ENCODE data around the gene AGBL5.
A peak's percentile ranks its signal among the peaks of the same experiment; 100 is the strongest.
"Not testable (repeated sequence)": the region's sequence is repeated elsewhere in the genome, so short reads cannot be mapped to it uniquely, and the experiment has no call there.

Gene AGBL5

DNA sequence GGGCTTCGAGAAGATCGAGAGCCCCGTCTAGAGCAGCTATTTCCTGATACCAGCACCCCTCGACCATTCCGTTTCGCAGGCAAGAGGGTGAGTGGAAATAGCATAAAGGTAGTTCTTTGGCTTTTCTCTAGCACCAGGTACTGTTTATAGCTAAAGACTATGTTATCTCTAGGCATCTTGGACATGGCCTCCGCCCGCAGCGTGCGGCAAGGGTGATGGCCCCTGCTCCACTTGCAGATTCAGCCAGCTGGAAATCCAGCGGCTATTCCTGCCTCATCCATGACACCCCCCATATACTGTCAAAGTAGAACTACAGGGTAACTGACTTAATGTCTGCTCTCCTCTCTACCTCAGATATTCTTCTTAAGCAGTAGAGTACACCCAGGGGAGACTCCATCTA lies 3.3 kb downstream of the AGBL5 start:
- DNase-seq: no peak

DNA sequence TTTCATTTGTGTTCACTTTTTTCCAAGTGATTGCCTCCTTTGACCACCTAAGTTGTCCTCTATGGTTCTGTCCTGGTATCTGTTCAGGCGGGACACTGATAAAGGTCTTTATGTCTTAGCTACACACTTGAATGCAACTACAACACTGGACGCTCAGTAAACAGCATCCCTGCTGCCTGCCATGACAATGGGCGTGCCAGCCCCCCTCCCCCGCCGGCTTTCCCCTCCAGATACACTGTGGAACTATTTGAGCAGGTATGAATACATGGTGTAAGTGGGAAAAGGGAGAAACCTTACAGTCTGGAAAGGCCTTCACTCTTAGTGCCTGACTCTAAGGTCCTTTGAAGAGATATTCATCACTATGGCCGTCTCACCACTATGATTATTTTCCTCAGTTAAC lies 5.7 kb downstream of the AGBL5 start:
- DNase-seq: no peak

DNA sequence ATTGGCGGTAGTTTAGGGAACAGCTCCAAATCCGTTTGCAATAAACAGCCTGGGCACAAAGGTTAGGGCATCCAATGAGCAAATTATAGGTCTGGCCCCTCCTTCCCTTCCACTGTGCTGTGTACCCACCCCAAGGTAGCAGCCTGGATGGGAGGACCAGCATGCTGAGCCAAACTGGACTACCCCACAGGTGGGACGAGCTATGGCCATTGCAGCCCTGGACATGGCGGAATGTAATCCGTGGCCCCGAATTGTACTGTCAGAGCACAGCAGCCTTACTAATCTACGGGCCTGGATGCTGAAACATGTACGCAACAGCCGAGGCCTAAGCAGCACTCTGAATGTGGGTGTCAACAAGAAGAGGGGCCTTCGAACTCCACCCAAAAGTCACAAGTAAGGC lies 6.7 kb downstream of the AGBL5 start:
- no peak for DNase-seq

DNA sequence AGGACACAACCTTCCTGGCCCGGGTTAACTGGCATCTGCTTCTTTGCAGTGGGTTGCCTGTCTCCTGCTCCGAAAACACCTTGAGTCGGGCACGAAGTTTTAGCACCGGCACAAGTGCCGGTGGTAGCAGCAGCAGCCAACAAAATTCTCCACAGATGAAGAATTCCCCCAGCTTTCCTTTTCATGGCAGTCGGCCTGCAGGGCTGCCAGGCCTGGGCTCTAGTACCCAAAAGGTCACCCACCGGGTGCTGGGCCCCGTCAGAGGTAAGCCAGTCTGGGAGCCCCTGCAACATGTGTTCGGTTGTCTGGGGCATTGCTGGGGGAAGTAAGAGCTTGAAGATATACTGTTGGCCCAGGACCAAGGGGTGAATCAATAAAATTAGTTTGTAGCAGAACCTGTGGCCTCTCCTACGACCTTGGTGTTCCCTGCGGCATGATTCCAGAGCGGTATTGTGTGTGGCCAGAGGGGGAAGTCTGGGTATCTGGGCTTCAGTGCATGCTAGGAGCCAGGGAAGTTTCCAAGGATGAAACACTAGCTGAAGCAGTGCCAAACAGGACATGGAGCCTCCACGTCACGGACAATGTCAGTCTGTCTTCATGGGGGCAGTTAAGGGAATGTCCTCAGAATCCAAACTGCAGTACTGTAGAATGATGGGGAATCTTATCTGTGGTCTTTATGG lies 7.8 kb downstream of the AGBL5 start:
- DNase-seq: no peak

DNA sequence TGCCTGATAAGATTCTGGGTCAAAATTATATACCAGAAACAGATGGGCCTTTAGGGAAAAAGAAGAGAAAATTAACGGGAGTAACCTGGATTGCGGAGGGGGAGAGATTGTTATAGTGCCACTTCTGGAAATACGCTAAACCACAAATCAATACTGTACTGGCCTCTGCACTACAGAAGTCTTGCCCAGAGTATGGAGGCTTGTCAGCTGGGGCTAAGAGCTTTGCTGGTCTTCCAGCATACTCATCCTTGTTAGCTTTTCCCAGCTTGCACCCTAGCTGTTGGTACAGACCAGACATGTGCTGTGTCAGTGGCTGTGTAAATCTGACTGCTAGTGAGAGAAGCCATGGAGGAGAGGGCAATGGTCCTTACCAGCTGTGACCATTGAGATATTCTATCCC lies 8.9 kb downstream of the AGBL5 start:
- DNase-seq: no peak

DNA sequence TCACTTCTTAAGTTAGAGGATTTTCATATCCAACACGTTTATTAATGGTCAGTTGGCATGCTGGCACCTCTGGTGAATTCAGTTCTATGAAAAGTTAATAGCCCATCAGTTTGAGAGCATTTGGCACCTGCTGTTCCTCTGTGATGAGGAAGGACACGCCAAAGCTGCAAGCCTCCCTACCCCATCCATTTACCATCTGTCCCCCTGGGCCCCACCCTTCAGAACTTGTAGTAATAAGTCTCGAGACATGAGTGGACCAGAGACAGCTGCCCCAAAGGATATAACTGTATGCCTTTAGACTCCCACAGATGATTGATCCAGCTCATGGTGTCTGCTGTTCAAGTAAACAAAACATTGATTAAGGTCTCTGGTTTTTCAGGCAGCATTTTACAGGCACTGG lies 13.7 kb downstream of the AGBL5 start:
- no peak for DNase-seq

DNA sequence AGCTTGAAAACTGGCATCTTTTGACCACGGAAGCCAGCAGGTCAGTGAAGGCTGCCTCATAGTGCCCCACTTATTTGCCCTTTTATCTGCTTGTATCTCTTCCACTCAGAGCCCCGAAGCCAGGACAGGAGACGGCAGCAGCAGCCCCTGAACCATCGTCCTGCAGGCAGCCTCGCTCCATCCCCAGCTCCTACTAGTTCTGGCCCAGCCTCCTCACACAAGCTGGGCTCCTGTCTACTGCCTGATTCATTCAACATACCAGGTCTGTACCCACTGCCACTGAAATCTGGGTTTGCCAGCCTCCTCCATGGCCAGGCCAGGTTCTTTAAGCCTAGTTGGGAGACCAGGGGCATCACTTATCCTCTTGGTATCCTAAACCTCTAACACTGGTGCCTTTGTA lies 15.9 kb downstream of the AGBL5 start:
- DNase-seq: no peak

DNA sequence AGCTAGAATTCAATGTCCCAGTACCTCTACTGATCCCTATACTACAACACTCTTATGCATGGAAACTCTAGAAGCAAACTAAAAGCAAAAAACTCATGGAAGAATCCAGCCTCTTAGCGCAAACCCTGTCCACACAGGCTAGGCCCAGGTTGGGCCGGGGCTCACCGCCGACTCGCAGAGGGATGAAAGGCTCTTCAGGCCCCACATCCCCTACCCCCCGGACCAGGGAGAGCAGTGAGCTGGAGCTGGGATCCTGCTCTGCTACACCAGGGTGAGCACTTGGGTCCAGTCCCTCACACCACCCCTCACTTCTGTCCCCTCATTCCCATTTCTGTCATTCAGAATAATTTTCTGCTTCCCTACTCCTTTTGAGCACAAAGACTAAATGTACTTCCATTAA lies 18.0 kb downstream of the AGBL5 start:
- no peak for DNase-seq

DNA sequence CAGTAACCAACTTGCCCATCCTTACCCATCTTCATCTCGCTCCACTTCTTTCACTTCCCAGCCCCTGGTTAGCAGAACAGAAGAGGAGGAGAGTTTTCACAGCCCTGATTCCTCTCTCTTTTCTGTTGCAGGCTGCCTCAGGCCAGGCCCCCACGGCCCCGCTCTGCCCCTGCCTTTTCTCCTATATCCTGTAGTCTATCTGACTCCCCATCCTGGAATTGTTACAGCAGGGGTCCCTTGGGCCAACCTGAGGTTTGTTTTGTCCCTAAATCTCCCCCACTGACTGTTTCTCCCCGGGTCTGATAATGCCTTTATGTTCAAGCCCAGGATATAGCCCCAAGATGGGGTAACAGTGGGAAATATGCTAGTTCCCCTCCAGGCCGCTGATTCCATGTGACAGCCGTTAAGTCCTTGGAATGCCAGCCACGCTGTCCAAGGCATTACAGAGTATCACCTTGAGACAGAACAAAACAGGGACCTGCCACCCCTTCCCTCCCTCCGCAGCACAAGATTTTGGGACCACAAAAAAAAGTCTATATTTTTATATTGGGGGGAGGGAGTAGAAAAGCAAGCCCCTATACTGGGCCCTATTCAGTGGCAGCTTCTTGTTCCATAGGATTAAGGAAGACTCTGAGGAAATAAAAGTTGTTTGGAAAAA lies 18.6 kb downstream of the AGBL5 start:
- DNase-seq: no peak

DNA sequence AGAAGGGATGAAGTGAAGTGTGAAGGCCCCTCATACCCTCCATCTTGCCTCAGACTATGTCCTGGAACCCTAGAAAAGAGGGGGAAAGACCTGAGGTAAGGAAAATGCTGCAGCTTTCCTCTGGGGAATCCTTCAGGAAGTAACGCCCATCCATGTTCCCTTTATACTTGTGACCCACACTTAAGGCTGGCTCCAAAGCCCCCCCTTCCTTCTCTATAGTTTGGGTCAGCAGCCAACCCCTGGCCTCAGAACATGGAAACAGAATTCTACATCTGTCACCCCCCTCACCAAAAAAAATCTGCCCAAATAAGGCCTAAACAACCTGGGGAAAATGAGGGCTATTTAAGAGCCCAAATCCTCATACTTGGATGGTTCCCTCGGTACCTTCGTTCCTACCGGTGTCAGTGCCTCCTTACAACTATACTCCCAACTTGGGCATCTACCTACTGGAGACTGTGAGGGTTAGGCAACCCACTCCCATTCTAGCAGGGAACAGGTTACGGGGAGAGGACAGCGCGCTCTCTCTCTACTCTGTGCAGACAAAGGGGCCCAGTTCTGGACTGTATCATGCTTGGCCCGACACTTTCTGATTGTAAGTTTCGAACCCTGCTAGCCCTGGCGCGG lies 19.3 kb downstream of the AGBL5 start:
- DNase-seq: no peak

DNA sequence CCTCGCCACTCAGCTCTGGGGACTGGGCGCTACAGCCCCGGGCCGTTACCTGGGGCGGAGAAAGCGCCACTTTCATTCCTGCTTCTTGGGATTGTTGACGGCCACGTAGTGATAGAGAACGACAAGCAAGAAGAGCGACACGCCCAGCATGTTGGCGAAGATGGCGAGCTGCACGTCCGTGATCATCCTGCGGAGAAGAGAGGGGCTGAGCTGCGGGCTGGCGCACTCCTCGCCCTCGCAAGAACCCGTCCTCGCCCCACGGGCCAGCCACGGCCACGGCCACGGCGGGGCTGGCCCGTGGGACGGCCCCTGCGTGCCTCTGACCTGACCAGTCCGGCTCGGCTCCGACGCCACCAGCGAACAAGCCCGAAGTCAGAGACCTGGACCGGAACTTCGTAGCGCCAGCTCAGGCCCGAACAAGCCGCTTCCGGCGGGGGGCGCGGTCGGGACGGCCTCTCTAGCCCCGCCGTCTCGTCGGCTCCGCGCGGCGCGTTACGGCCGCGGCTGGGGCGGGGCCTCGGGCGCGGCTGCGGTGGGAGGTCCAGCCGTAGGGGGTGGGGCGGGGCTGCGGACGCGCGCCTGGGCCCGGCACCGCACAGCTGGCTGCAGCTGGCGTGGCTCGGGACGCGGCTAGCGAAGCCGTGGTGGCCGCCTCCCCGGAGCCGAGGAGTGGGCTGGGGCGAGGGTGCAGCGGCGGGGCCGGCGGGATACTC lies 20.0 kb downstream of the AGBL5 start, which contains the start of gene OST4:
OST4 (minus strand) TSS at position 378 of the 713 bp plus-strand sequence.
- peak; percentile 88 to 94 for DNase-seq

DNA sequence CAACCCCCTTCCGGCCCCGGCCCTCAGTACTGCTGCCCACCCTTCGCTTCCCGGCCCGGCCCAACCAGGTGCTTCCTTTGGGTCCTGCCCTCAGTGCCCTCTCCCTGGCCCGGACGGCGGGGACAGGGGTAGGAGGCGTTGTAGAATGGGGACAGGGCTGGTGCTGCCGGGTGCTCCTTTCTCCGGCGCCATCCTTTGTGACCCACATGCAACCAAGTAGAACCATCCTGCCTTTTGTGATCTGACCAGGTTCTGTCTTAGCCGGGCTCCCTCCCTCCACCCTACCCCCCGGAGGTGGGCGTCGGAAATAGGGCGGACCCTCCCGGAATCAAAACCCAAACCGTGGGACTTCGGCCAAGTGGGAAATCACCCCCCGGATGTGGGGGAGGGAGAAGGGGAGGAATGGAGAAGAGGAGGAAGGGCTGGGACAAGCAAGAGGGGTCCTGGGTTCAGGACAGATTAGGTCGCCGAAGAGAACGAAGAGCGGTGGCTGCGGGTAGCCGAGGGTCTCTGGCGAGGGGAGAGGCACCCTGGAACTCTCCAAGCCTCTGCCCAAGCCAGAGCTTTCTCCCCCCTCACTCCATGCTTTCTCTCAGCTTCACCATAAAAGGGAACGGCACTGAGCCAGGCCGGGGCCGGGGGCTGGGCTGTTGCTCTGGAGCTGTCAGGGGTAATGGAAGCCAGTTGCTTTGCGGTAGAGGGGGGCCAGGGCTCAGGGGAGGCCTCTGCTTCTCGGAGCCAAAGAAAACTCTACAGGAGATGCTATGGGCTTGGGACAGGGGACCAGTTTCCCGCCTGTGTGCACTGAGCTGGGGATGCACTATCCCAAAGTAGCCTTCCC lies 20.7 kb downstream of the AGBL5 start:
- no peak for DNase-seq

DNA sequence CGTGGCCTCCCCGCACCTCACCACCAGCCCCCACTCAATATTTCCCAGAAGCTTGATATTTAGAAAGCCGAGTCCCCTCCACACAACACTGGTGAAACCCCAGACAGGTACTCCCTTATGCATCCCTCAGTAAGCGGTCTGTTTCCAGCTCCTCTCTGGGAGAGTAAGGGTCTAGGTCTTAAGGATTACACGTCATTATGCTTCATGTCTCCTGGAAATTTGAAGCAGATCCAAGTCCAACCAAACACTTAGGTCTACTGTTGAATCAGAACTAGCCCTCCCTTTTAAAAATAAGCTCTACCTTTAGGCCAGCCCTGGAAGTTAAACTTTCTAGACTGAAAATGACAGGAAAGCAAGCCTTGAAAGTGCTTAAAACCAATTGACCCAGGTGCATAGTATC lies 21.5 kb downstream of the AGBL5 start:
- no peak for DNase-seq

DNA sequence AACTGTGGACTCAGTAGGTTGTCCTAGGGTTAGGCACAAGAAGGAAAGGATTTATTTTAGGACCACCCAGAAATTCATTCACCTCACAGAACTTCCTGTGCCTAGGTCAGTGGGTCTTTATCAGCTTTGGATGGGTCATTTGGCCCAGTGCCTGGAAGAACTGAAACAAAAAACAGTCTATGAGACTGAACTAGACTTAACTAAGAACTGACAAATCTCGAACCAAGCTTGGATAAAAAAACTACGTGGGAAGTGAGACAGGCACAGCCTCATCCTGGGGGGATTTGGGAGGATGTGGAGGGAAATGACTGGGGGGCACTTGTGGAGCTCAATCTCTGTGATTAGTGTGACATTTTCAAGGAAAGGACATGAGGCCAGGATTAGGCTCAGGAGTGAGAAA lies 22.3 kb downstream of the AGBL5 start:
- DNase-seq: no peak

DNA sequence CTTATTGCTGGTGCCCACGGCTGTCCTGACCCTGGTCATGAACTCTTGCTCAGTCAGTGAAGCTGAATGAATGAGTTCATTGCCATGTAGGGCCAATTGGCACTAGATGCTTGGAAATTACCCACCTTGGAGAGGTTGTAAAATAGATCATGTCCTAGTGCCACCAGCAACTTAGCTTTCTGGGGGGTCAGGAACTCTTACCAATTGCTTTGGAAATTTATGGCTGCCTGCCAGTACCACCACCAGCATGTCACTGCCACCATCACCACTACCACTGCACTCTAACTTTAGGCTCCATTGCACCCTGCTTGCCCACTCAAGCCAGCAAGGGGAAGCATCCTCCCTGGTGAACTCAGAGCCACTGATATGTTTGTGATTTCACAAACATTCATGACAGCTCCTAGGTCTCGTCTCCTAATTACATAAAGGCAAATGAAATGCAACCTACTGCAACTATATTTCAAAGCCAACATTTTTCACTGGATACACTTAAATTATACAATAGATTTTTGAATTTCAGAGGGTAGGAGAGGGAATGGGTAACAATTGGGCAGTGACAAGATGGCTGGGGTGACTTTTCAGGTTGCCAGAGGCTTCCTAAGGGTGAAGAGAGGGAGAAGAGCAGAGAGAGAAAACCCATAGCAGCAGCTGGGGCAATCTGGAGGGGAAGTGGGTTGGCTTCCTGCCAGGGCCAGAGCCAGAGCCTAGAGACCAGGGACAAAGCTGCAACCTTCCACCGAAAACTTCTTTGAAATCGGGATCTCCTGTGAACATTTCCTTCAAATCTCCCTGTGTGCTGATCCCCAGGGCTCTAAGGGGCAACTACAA lies 23.5 kb downstream of the AGBL5 start:
- no peak for DNase-seq

DNA sequence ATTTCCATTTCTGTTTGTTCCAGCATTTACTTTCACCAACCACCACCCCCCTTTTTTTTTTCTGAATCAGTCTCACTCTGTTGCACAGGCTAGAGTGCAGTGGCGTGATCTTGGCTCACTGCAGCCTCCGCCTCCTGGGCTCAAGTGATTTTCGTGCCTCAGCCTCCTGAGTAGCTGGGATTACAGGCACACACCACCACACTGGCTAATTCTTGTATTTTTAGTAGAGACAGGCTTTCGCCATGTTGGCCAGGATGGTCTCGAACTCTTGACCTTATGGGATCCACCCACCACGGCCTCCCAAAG lies 24.1 kb downstream of the AGBL5 start:
- DNase-seq: not testable (repeated sequence)

DNA sequence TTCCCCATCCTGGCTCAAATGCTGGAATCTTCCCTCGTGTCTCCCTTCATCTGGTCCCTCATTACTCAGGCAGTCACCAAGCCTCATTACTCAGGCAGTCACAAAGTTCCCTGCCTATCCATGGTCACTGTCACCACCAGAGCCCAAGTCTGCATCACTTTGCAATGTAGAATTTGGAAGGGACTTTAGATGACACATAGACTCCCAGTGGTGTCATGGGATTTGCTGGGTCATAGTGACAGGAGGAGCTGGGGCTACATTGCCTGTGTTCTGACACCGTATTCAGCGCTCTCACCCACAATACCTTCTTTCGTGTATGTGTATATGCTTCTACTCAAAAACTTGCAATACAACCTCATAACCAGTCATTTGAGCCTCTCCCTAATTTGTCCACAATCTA lies 24.9 kb downstream of the AGBL5 start:
- no peak for DNase-seq

DNA sequence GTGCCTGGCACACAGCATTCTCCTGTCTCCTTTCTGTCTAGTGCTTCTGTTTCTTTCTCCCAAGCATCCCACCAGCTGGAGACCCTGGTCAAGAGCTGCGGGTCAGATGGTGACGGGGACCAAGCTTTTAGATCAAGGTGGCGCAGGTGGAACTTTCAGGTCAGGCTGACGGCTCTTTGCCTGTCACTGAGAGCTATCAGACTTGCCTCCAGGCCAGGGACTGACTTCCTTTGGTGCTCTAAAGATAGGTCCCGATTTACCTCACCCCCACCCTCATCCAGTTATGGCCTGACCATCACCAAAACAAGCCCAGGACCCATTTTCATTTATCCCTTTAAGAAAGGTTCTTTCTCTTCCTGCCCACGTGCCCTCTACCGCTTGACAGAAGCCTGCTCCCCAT lies 25.8 kb downstream of the AGBL5 start:
- no peak for DNase-seq

DNA sequence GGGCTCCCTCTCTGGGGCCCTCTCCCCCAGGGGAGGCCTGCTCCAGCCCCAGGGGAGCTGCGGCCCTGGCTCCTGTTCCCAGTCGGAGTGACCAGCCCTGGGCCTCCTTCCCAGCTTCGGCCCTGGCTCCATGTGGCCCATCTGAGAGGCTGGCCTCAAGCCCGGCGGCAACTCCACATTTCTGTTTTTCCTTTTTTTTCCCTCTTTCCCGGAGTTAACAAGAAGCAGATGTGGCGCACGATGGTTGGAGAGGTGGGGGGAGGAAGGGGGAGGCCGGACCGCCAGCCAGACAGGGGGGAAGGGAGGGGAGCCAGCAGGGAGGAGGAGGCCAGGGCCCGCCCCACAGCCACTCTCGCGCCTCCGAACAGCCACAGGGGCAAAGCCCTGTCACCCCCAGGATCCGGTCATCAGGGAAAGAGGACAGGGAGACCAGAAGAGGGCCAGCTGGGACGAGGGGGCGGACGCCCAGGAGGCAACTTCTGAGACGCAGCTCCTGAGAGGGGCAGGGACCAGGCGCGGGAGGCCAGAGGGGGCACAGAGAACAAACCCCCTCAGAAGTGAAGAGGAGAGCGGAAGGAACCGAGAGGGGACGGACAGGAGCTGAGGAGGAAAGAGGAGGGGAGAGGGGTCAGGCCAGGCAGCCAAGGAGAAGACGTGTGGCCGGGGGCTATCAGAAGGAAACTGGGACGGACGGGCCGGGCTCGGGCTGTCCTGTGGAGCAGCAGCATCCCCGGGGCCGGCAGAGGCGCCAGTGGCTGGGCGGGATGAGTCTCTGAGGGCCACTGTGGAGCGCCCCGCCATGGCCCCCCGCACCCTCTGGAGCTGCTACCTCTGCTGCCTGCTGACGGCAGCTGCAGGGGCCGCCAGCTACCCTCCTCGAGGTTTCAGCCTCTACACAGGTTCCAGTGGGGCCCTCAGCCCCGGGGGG lies 27.1 kb downstream of the AGBL5 start, which contains the start of gene EMILIN1:
EMILIN1 (plus strand) TSS at position 349 of the 928 bp plus-strand sequence; CDS start at position 800, 451 bp downstream.
- DNase-seq: no peak

DNA sequence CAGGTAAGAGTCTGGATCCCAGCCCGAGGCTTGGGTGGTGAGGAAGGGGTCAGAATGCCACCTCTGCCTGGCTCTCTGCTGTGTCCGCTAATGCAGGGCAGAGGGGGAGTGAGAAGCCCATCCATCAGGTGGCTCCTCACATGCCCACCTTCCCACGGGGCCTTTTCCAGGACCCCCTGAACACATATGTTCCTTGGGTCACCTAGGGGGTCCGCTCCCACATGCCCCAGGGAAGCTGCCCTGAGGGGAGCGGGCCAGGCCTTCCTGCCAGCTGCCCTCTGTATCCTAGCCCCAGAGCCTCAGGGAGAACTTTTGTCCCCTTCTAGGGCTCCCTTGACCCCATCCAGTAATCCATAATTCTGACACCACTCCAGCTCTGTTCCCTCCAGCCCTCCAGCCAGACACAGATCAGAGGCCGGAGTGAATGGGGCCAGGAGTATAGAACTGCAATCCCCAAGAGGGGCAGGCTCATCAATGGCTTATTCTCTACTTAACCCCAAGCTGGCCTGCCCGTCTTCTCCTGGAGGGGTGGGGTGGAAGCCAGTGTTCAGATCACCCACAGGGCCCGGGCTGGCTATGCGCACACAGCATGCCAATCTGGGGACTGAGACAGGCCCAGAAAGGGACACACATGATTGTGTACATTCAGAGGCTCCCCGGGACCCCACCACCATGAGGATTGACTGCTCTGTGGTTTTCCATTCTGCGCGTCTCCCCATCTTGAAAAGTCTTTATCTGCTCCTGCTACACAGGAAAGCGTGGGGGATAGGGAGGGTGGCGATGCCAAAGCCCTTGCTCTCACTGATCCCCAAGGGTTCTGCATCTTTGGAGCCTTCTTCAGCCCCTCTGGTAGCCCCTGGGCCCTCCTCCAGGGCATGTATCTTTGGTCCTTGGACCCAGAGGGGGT lies 28.0 kb downstream of the AGBL5 start:
- DNase-seq: no peak

Data from SW 1271 (cell line).